Measurements from ENCODE around the gene PSG6. TPM values are rescaled to one million over a fixed set of nuclear protein-coding genes. Genes with fewer than 3 reads are reported as not detected.
"Not testable (repeated sequence)": the region's sequence is repeated elsewhere in the genome, so short reads cannot be mapped to it uniquely, and the experiment has no call there.

PSG6 gene
- polyA plus RNA-seq, 1 experiment: not detected

DNA sequence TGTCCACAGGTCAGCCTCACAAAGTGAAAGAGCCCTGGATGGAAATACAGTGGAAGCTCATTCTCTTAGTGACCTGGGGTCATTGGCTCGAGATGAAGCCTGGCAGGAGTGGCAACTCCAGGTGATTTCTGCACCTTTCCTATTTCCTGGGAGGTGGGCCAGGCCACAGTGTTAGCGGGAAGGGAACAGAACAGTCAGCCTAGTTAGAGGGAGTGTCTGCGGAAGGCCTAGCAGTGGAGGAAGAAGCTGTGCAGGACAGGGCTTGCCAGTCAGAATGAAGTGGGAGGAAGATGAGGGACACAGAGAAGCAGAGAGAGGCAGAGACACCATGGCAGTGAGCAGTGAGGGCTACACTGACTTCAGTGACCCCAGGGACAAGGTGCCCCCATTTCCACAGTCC lies 15.7 kb upstream of the PSG6 start:
- H3K4me3 ChIP-seq (ENCODE audit: low read depth, low read length); DNase-seq (ENCODE audit: low read depth, low spot score); H3K27me3 ChIP-seq (ENCODE audit: control insufficient read depth, insufficient read depth, low read length): not testable (repeated sequence)
- H3K9me3 ChIP-seq (ENCODE audit: control insufficient read depth, insufficient read depth, low read length): peaks cover 19% of the 10 kb centered on the region
- peak overlapping the region; percentile 96 for H3K27ac ChIP-seq (ENCODE audit: low read depth, low read length)
- CTCF ChIA-PET: interaction anchor here (1.5 kb wide), 1 partner anchor 101 kb away, joined by 4 read pairs; no protein-coding TSS in a partner anchor
- POLR2A ChIA-PET: interaction anchor here (1.4 kb wide), 1 partner anchor 32 kb away, joined by 4 read pairs; no protein-coding TSS in a partner anchor

- H3K4me3 ChIP-seq (ENCODE audit: low read depth, low read length); H3K27me3 ChIP-seq (ENCODE audit: control insufficient read depth, insufficient read depth, low read length); POLR2A ChIA-PET: not testable (repeated sequence)
- H3K9me3 ChIP-seq (ENCODE audit: control insufficient read depth, insufficient read depth, low read length): peaks cover 11% of the 10 kb centered on the region
- H3K27ac ChIP-seq (ENCODE audit: low read depth, low read length): peak overlapping the region; percentile 97
- peak; percentile 81 for DNase-seq (ENCODE audit: low read depth, low spot score)
- CTCF ChIA-PET: interaction anchor here (1.0 to 1.5 kb wide), 2 partner anchors 47 to 154 kb away, joined by 4 to 6 read pairs; no protein-coding TSS in a partner anchor
Measured at GRCh38 chr19:42932485-42933101, 14.9 kb upstream of the PSG6 start.

GRCh38 chr19:42930214-42930613 lies 12.5 kb upstream of the PSG6 start:
- POLR2A ChIA-PET; H3K27me3 ChIP-seq (ENCODE audit: control insufficient read depth, insufficient read depth, low read length); H3K9me3 ChIP-seq (ENCODE audit: control insufficient read depth, insufficient read depth, low read length); H3K4me3 ChIP-seq (ENCODE audit: low read depth, low read length); H3K27ac ChIP-seq (ENCODE audit: low read depth, low read length): not testable (repeated sequence)
- peak; percentile 18 for DNase-seq (ENCODE audit: low read depth, low spot score)
- CTCF ChIA-PET: interaction anchor here (1.4 kb wide), 1 partner anchor 99 kb away, joined by 3 read pairs; no protein-coding TSS in a partner anchor
- TF ChIP-seq, protein P1, sequence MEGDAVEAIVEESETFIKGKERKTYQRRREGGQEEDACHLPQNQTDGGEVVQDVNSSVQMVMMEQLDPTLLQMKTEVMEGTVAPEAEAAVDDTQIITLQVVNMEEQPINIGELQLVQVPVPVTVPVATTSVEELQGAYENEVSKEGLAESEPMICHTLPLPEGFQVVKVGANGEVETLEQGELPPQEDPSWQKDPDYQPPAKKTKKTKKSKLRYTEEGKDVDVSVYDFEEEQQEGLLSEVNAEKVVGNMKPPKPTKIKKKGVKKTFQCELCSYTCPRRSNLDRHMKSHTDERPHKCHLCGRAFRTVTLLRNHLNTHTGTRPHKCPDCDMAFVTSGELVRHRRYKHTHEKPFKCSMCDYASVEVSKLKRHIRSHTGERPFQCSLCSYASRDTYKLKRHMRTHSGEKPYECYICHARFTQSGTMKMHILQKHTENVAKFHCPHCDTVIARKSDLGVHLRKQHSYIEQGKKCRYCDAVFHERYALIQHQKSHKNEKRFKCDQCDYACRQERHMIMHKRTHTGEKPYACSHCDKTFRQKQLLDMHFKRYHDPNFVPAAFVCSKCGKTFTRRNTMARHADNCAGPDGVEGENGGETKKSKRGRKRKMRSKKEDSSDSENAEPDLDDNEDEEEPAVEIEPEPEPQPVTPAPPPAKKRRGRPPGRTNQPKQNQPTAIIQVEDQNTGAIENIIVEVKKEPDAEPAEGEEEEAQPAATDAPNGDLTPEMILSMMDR (IDR thresholded peaks at IDR 0.05; ENCODE audit: low read depth, low read length): peak; percentile 54

DNA sequence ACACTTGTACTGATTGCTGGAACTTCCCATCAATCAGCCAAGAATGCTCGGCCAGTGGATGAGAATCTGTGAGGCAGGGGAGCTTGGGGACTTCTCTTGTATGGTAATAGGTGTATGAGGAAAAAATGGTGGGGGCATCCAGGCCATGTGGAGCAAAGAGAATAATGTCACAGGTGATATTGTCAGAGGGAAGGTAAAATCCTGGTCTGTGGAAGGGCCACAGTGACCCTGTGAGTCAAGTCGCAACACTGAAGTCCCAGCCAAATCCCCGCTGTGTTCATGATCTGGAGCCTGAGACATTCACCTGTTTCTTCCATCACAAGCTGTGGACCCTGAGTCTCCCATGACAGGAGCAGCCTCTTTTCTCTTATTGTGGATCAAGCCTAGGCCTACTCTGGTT lies 11.2 kb upstream of the PSG6 start:
- TF ChIP-seq, protein P1 (IDR thresholded peaks at IDR 0.05; ENCODE audit: low read depth, low read length): no peak
- ChIA-PET POLR2A (no interaction called here), CTCF (interaction anchor here (0.6 to 1.4 kb wide), 2 partner anchors 101 to 294 kb away, joined by 3 read pairs; no protein-coding TSS in a partner anchor)
- DNase-seq (ENCODE audit: low read depth, low spot score): no peak
- Histone ChIP-seq H3K27ac (ENCODE audit: low read depth, low read length) (no peak overlapping the region), H3K27me3 (ENCODE audit: control insufficient read depth, insufficient read depth, low read length) (no peaks in the 10 kb centered on the region), H3K4me3 (ENCODE audit: low read depth, low read length) (no peak overlapping the region), H3K9me3 (ENCODE audit: control insufficient read depth, insufficient read depth, low read length) (no peaks in the 10 kb centered on the region)

DNA sequence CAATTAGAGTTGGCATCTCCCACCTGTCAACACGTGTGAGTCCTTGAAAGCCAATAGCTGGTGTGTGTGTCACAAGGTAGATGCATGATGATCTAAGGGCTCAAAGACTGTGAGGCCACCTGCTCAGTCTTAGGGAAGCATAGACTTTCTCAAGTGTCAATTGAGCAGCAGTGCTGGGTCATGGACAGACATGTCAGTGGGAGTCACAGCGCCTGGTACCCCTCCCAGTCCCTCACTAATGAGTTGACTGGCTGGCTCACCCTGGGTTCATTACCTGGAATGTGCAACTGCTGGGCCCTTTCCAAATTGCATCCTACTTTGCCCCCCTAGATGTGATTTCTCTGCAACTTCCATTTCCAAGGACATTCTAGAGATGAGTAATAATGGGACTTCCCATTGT lies 9.1 kb upstream of the PSG6 start:
- no peak overlapping the region for H3K4me3 ChIP-seq (ENCODE audit: low read depth, low read length)
- ChIA-PET CTCF (no interaction called here), POLR2A (no interaction called here)
- DNase-seq (ENCODE audit: low read depth, low spot score): no peak
- no peaks in the 10 kb centered on the region for H3K27me3 ChIP-seq (ENCODE audit: control insufficient read depth, insufficient read depth, low read length)
- H3K9me3 ChIP-seq (ENCODE audit: control insufficient read depth, insufficient read depth, low read length): no peaks in the 10 kb centered on the region
- H3K27ac ChIP-seq (ENCODE audit: low read depth, low read length): no peak overlapping the region
- TF ChIP-seq, protein P1 (IDR thresholded peaks at IDR 0.05; ENCODE audit: low read depth, low read length): no peak

DNA sequence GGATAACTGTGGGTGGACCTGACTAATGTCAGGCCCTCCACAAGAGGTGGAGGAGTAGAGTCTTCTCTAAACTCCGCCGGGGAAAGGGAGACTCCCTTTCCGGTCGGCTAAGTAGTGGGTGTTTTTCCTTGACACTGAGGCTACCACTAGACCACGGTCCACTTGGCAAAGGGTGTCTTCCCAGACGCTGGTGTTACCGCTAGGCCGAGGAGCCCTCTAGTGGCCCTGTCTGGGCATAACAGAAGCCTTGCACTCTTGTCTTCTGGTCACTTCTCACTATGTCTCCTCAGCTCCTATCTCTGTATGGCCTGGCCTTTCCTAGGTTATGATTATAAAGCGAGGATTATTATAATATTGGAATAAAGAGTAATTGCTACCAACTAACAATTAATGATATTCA lies 5.4 kb upstream of the PSG6 start:
- POLR2A ChIA-PET; H3K4me3 ChIP-seq (ENCODE audit: low read depth, low read length); H3K27me3 ChIP-seq (ENCODE audit: control insufficient read depth, insufficient read depth, low read length); DNase-seq (ENCODE audit: low read depth, low spot score); H3K27ac ChIP-seq (ENCODE audit: low read depth, low read length): not testable (repeated sequence)
- peaks cover 13% of the 10 kb centered on the region for H3K9me3 ChIP-seq (ENCODE audit: control insufficient read depth, insufficient read depth, low read length)
- CTCF ChIA-PET: interaction anchor here (0.9 kb wide), 1 partner anchor 38 kb away, joined by 3 read pairs; no protein-coding TSS in a partner anchor
- TF ChIP-seq, protein P1 (IDR thresholded peaks at IDR 0.05; ENCODE audit: low read depth, low read length): peak; percentile 68

- CTCF ChIA-PET: interaction anchor here (0.8 kb wide), 1 partner anchor 36 kb away, joined by 4 read pairs; no protein-coding TSS in a partner anchor
- H3K27me3 ChIP-seq (ENCODE audit: control insufficient read depth, insufficient read depth, low read length); POLR2A ChIA-PET; H3K27ac ChIP-seq (ENCODE audit: low read depth, low read length); DNase-seq (ENCODE audit: low read depth, low spot score); H3K4me3 ChIP-seq (ENCODE audit: low read depth, low read length): not testable (repeated sequence)
- H3K9me3 ChIP-seq (ENCODE audit: control insufficient read depth, insufficient read depth, low read length): peaks cover 13% of the 10 kb centered on the region
Measured at GRCh38 chr19:42920971-42921370, 3.3 kb upstream of the PSG6 start.
